GM12878 (cell line): ENCODE results near the gene TEX2. TPM values are rescaled to one million over a fixed set of nuclear protein-coding genes. Genes with fewer than 3 reads are reported as not detected.

Experiments used
- ATAC-seq: fragments of 200-7000 bp; cut with Tn5 transposase; 3 replicates; pipeline ENCODE4 v1.9.1; 2020; ENCODE audit warnings: mild to moderate bottlenecking, moderate library complexity
- BruUV-seq: library from RNA; stranded (reverse); fragments of 400-500 nt; replicated peaks from 2 replicates; lab custom pipeline; 2021; lab: Mats Ljungman, UMichigan
- CTCF ChIA-PET: fragments of 300-600 bp; sonication (Branson Sonifier 250); formaldehyde crosslinking; extraction: SDS; loops from one replicate; lab custom pipeline; 2021; ENCODE audit warnings: inconsistent platforms; lab: Yijun Ruan, JAX
- POLR2A ChIA-PET: fragments of 350-600 bp; formaldehyde crosslinking; extraction: SDS; loops from one replicate; lab custom pipeline; 2021; ENCODE audit warnings: inconsistent platforms; lab: Charles Lee
- RAD21 ChIA-PET: fragments of 300-600 bp; sonication (Branson Sonifier 250); formaldehyde crosslinking; loops from one replicate; lab custom pipeline; 2023; ENCODE audit warnings: antibody characterized with exemption; ENCODE audit not compliant: unreplicated experiment; lab: Charles Lee
- SMC1A ChIA-PET: fragments of 300-600 bp; sonication (Branson Sonifier 250); formaldehyde crosslinking; loops from one replicate; lab custom pipeline; 2023; ENCODE audit not compliant: unreplicated experiment, uncharacterized antibody; lab: Charles Lee
- DNase-seq: peaks from one replicate; pipeline ENCODE4 v3.0.0-alpha.2; 2011; ENCODE audit warnings: low read depth, low spot score
- FAIRE-seq: peaks from 3 replicates; lab custom pipeline; 2011; peaks lifted over from hg19 to GRCh38; lab: Jason Lieb, UNC
- H2AFZ ChIP-seq: 2 replicates; pipeline ENCODE4 v1.6.0; 2011; ENCODE audit warnings: low read depth, low read length, control low read depth; ENCODE audit not compliant: control insufficient read depth
- H3K27ac ChIP-seq: 2 replicates; pipeline ENCODE4 v1.5.1; 2011; ENCODE audit warnings: control low read depth; ENCODE audit not compliant: control insufficient read depth, insufficient read depth
- H3K27me3 ChIP-seq, 2 experiments: replicated peaks in 1 of 2; 2 replicates each; pipeline versions ENCODE4 v1.6.0 to v1.6.1; 2011; ENCODE audit warnings: low read length in 1 of 2; ENCODE audit not compliant: control insufficient read depth in 2 of 2, insufficient read depth in 2 of 2
- H3K36me3 ChIP-seq, 2 experiments: 2 replicates each; pipeline ENCODE4 v1.5.1; 2011; ENCODE audit warnings: low read length in 1 of 2; ENCODE audit not compliant: control insufficient read depth in 2 of 2, insufficient read depth in 2 of 2
- H3K4me1 ChIP-seq: 2 replicates; pipeline ENCODE4 v1.6.1; 2011; ENCODE audit warnings: mild to moderate bottlenecking, low read length, moderate library complexity, mixed read lengths; ENCODE audit not compliant: control insufficient read depth, insufficient read depth
- H3K4me2 ChIP-seq: 2 replicates; pipeline ENCODE4 v1.6.0; 2011; ENCODE audit warnings: control low read depth; ENCODE audit not compliant: control insufficient read depth, insufficient read depth
- H3K4me3 ChIP-seq: fragments of 200-600 bp; sonication (generic); 2 replicates; pipeline ENCODE4 v1.5.1; 2016
- H3K79me2 ChIP-seq: 2 replicates; pipeline ENCODE4 v1.6.0; 2011; ENCODE audit warnings: low read length; ENCODE audit not compliant: control insufficient read depth, insufficient read depth
- H3K9ac ChIP-seq: 2 replicates; pipeline ENCODE4 v1.8.0; 2011; ENCODE audit warnings: low read length, control low read depth, mixed read lengths; ENCODE audit not compliant: control insufficient read depth, insufficient read depth
- H3K9me3 ChIP-seq: replicated peaks from 3 replicates; pipeline ENCODE4 v1.5.1; 2011; ENCODE audit warnings: mild to moderate bottlenecking, low read length; ENCODE audit not compliant: control insufficient read depth, insufficient read depth
- H4K20me1 ChIP-seq: 2 replicates; pipeline ENCODE4 v1.6.0; 2011; ENCODE audit not compliant: control insufficient read depth, insufficient read depth
- BCL3 ChIP-seq: IDR thresholded peaks from 2 replicates; pipeline ENCODE4 v1.6.1; 2011; ENCODE audit warnings: borderline replicate concordance, low read depth, mild to moderate bottlenecking, moderate library complexity, low read length; ENCODE audit not compliant: insufficient read depth, poor library complexity, severe bottlenecking
- CBX5 ChIP-seq: sonication (generic); IDR thresholded peaks from 2 replicates; pipeline ENCODE4 v1.6.1; 2016; ENCODE audit warnings: low read depth, moderate library complexity, mild to moderate bottlenecking, inconsistent platforms
- ELK1 ChIP-seq: IDR thresholded peaks from 2 replicates; pipeline ENCODE4 v1.6.1; 2012; ENCODE audit warnings: low read depth, low read length, improper control_type of control experiment
- MAX ChIP-seq: IDR thresholded peaks from 2 replicates; pipeline ENCODE4 v1.6.1; 2012; ENCODE audit warnings: low read depth, low read length, improper control_type of control experiment
- MYC ChIP-seq: IDR thresholded peaks from 2 replicates; pipeline ENCODE4 v1.6.1; 2011; ENCODE audit warnings: mild to moderate bottlenecking, low read length, moderate library complexity, inconsistent platforms; ENCODE audit not compliant: insufficient read depth, insufficient replicate concordance, insufficient read length, severe bottlenecking
- PAX5 ChIP-seq: IDR thresholded peaks from 2 replicates; pipeline ENCODE4 v1.6.1; 2011; ENCODE audit warnings: low read depth, low read length, borderline replicate concordance
- RUNX3 ChIP-seq: IDR thresholded peaks from 2 replicates; pipeline ENCODE4 v1.6.1; 2012; ENCODE audit warnings: low read length, inconsistent platforms
- YY1 ChIP-seq: IDR thresholded peaks from 2 replicates; pipeline ENCODE4 v1.6.1; 2011; ENCODE audit warnings: low read depth, mild to moderate bottlenecking, low read length
- ZNF217 ChIP-seq: fragments of 450-650 bp; IDR thresholded peaks from 2 replicates; pipeline ENCODE4 v1.6.1; 2017; ENCODE audit warnings: antibody characterized with exemption, mild to moderate bottlenecking
- WGBS: methylation state at CpG from one replicate; pipeline ENCODE4 v1.1.6; 2016; ENCODE audit warnings: low lambda C conversion rate; ENCODE audit not compliant: insufficient replicate concordance, insufficient coverage; ENCODE audit errors: missing lambda C conversion rate; 5-methylcytosine and 5-hydroxymethylcytosine counted together
- in situ Hi-C: fragments of 300-500 bp; cut with MboI; formaldehyde crosslinking; loops from 9 replicates; pipeline ENCODE4 v1.14.3; 2018; ENCODE audit warnings: mixed read lengths
- intact Hi-C: fragments of 100-400 bp; cut with micrococcal nuclease; formaldehyde crosslinking; loops from one replicate; pipeline ENCODE4 v1.14.2; 2022; ENCODE audit not compliant: unreplicated experiment
- polyA plus RNA-seq, 11 experiments: library from polyadenylated mRNA; depleted of rRNA in 4 of 11; unstranded in 6 of 11; stranded (reverse) in 5 of 11; fragments of >200 nt; fragmentation: Nextera tagmentation in 4 of 11; fragmentation: Illumina TruSeq in 1 of 11; extraction: Ambion mirVana in 4 of 11; extraction: Trizol in 1 of 11; gene quantifications; 1 replicate in 1 of 11; 2 replicates in 10 of 11; pipeline versions ENCODE4 v1.2.1 to v1.2.3, GENCODE V29; 2011 to 2016; ENCODE audit warnings: inconsistent platforms in 2 of 11, missing spikeins in 2 of 11, low read depth in 1 of 11
- total RNA-seq, 4 experiments: library from RNA; depleted of rRNA in 3 of 4; stranded (reverse); fragments of >200 nt in 3 of 4; fragmentation: Illumina TruSeq in 1 of 4; extraction: Trizol in 1 of 4; gene quantifications; 2 replicates each; pipeline versions ENCODE4 v1.2.1 to v1.2.3, GENCODE V29; 2013 to 2021

TEX2 gene
- total and polyA plus RNA-seq, 10 of the 15 experiments (the other 5 are each of a cell fraction or from before 2014, with no cell fraction given): 3.8 to 19.9 (median 15.8) TPM

- Histone ChIP-seq H3K36me3 (no peaks in the 10 kb centered on the region), H3K4me3 (no peak overlapping the region), H3K4me2 (no peak overlapping the region), H3K9me3 (no peaks in the 10 kb centered on the region), H2AFZ (no peak overlapping the region), H4K20me1 (no peaks in the 10 kb centered on the region), H3K9ac (no peak overlapping the region), H3K27ac (no peak overlapping the region), H3K4me1 (no peaks in the 10 kb centered on the region), H3K27me3 (no peaks in the 10 kb centered on the region), H3K79me2 (peaks cover 4% of the 10 kb centered on the region)
- ChIA-PET CTCF (no interaction called here), RAD21 (no interaction called here), SMC1A (no interaction called here), POLR2A (no interaction called here)
- ATAC-seq (no peak), DNase-seq (no peak), FAIRE-seq (no peak)
- intact Hi-C loops: no loop called here
- BruUV-seq: no TSS peak
- 70% methylated on average over 6 of the region's 6 CpGs for WGBS
- TF ChIP-seq YY1 (no peak), CBX5 (no peak), ZNF217 (no peak), MAX (no peak), PAX5 (no peak), MYC (no peak), ELK1 (no peak), RUNX3 (no peak), BCL3 (no peak)
- in situ Hi-C loops: no loop called here
Observed at GRCh38 chr17:64255764-64256163, 7.3 kb downstream of the TEX2 start.
